Activated naive CD8-positive, alpha-beta T cell treated with anti-CD3 and anti-CD28 coated beads, Interleukin-2, amount 50 U/mL, for 16 hours (primary cell): ENCODE data around the gene ATP23.
A peak's percentile ranks its signal among the peaks of the same experiment; 100 is the strongest.

Experiments
- DNase-seq: peaks from one replicate; pipeline ENCODE4 v3.0.0-alpha.2; 2020; ENCODE audit warnings: low read depth, low spot score

Gene ATP23

GRCh38 chr12:57941165-57941894 is at the start of gene ATP23:
ATP23 (plus strand) TSS chr12:57941567; CDS start chr12:57941702, 135 bp downstream.
- DNase-seq, result peak; percentile 46

- DNase-seq, result no peak
Measured at GRCh38 chr12:57892232-57892972, 49.0 kb upstream of the ATP23 start.

GRCh38 chr12:57893431-57894353 is 47.7 kb upstream of the ATP23 start:
- DNase-seq, result no peak

- DNase-seq, result no peak
Measured at GRCh38 chr12:57894399-57895292, 46.7 kb upstream of the ATP23 start.

GRCh38 chr12:57895389-57896114 is 45.8 kb upstream of the ATP23 start:
- no peak for DNase-seq

DNA sequence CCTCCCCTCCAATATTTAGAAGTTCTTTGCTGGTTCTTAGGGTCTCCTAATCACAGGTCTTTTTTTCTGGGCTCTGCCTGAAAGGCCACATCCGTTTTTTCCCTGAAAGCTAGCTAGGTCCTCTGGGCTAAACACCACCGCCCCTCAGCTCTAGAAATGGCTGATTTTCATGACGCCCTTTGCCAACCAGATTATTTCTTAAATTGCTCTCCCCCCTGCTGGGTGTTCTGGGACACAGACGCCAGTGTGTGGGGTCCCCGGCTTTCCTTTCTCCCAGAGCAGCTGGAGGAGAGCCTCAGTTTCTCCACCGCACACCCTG is 45.3 kb upstream of the ATP23 start:
- DNase-seq, result no peak

GRCh38 chr12:57896434-57897201 is 44.7 kb upstream of the ATP23 start:
- peak; percentile 11 for DNase-seq

DNA sequence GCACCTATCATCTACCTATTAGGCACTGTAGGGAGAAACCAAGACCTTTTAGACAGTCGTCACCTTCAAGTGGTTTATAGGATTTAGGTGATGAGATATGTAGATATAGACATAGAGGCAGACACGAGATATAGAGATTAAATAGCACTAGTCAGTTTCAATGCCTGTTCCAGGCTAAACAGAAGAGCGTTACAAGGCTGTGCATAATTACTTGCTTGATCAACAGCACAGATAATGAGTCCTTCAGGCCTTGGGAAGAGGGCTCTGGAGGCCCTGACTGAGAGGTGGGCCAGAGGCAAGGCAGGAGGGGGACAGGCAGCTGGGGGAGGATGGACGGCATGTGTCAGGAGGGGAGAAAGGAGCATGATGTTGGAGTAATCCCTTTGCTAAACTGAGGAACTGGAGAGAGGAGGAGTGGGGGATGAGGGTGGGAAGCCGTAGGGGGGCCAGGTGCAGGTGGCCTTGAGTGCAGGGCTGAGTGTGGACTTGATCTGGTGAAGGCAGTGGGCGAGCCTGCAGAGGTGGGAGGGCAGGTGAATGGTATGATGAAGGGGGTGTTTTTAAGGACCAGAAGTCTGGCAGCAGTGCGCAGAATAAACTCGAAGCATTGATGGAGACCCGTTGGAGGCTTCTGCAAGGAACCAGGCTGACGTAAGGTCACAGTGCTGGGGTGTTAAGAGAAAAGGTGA is 43.9 kb upstream of the ATP23 start:
- no peak for DNase-seq

DNA sequence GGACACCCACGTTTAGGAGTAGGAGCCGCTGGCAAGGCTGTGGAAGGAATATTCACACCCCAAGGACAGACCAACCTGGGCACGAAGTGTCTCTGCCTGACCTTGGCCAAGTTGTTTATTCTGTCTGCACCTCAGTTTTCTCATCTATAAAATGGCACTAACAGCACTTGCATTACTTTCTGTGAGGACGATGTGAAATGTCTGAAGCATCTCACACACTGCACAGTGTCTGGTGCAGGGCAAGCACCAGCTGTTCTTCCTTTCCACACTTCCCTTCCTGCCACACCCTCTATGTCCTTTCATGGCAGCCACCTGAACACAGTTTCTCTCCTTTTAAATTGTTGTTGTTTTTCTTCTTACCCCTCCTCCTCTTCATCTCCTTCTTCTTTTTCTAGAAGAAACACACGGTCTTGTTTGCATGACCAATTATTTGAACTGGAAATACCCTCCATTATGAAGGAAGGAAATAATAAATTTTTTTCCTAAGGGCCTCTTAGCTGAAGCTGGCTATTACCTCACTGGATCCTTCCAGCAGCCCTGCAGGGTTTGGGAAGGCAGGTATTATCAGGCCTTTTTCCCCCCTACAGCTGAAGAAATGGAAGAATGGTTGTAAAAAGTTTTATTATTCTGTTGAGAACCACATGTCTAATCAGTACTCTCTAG is 42.9 kb upstream of the ATP23 start:
- DNase-seq, result no peak

- peak; percentile 65 for DNase-seq
Measured at GRCh38 chr12:57899010-57899662, 42.2 kb upstream of the ATP23 start.

DNA sequence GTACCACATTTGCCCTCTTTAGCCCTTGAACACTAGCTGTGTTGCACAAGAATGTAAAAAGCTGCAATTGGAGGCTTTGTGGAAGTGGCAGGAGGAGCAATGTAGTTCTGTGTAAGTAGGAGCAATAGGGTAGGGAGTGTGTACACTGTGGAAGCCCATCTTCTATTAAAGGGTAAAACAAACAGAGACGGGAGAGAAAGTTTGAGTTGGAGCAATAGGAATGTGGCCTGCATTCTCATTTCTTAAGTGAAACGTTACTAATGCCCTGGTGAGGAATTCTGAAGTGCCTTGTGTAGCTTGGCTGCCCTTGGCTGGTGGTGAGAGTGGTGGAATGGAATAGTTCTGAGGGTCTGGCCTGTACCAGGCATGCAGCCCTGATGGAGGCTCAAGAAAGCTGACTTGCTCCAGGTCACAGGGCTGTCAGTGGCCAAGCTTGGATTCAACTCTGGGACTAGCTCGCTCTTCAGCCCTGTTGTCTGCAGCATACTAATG is 38.8 kb upstream of the ATP23 start:
- DNase-seq, result no peak

DNA sequence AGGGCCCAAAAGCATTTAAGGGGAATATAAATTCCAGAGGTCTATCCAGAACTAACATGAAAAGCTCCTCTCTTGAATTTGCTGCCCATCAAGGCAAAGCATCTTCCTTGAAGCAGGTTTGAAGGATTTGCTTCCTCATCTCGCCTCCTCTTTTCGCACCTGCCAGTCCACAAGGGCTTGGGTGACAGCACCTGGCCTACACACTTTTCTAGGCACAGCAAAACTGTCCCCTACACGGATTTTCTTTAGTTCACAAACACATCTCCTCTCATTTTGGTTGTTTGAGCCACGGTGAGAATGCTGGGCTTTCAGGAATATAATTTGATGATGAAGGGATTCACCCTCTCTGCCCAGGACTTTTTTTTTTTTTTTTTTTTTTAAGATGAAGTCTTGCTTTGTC is 36.9 kb upstream of the ATP23 start:
- no peak for DNase-seq

- peak; percentile 67 for DNase-seq
Measured at GRCh38 chr12:57904848-57905811, 36.2 kb upstream of the ATP23 start.

GRCh38 chr12:57905812-57906475 is 35.4 kb upstream of the ATP23 start:
- DNase-seq, result no peak

GRCh38 chr12:57906821-57907220 is 34.5 kb upstream of the ATP23 start:
- no peak for DNase-seq

GRCh38 chr12:57907281-57907680 is 34.1 kb upstream of the ATP23 start:
- DNase-seq, result no peak
